A549 treated with AZD9567 at 1 μM for 4 hours (cell line): ENCODE measurements around the gene B4GALNT3. TPM values are rescaled to one million over a fixed set of nuclear protein-coding genes. Genes with fewer than 3 reads are reported as not detected.

Experiments used
- total RNA-seq: library from RNA; stranded (reverse); fragments of 200-300 nt; extraction: Qiagen RNA extraction; gene quantifications from 5 replicates; pipeline ENCODE4 v1.2.3, GENCODE V29; 2022; ENCODE audit not compliant: insufficient read depth

The B4GALNT3 gene
- total RNA-seq, result 0.47 to 1.2 TPM (median 0.62 TPM) in 4 of 5 replicates, not detected in the other

DNA sequence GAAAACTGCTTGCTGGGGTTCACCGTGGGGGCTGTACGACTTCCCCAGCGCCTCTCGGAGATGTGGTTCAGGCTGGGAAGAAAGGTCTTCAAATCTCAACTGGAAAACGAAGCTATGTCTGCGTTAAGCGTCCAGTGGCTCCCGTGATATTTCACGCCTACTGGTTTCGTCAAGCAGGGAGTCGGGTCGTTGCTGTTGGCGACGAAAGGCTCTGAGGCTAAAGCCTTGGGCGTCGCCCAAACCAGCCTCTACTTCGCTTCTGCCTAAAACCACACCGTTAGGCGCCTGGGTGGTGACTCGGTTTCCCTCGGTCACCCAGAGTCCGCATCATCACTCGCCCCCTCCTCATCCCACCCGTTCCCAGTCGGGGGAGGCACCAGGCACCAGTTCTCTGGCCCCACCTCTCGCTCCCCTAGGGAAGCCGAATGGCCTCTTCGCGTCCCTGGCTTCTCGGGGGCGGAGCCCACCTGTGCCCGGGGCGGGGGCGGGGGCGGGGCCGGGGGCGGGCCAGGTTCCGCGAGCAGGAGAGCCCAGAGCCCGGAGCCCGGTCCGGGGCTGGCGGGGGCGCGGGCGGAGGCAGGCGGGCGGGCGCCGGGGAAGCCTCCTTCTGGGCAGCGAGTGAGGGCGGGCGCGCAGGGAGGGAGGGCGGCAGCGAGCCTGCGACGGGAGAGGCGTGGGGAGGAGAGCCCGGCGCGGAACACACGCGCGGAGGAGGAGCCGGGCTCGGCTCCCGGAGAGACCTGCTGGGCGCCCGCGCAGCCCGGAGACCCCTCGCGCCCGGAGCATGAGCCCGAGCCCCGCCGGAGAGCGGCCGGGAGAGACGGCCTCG, at the start of gene B4GALNT3:
Gene B4GALNT3, plus strand, starts transcription at position 510 of the 829 bp plus-strand sequence. CDS start 438 bp downstream, outside the sequence.

Other genes starting within 250 kb of the B4GALNT3 start
- gene SLC6A12, start 245.8 kb upstream of the B4GALNT3 start, total RNA-seq, result 0.71 to 3.5 TPM (median 0.98 TPM) in 5 replicates
- 0.21 to 0.43 TPM (median 0.40 TPM) in 4 of 5 replicates, not detected in the other for gene SLC6A13, start 197.1 kb upstream of the B4GALNT3 start, total RNA-seq
- gene KDM5A, start 70.6 kb upstream of the B4GALNT3 start, total RNA-seq, result 19.3 to 26.6 TPM (median 21.3 TPM) in 5 replicates
- gene CCDC77, start 58.3 kb upstream of the B4GALNT3 start, total RNA-seq, result 11.2 to 14.7 TPM (median 13.3 TPM) in 5 replicates
- 0.28 to 0.69 TPM (median 0.43 TPM) in 4 of 5 replicates, not detected in the other for gene NINJ2, start 203.5 kb downstream of the B4GALNT3 start, total RNA-seq